Measurements from ENCODE around the gene SDC1.
A peak's percentile ranks its signal among the peaks of the same experiment; 100 is the strongest.

The SDC1 gene

DNA sequence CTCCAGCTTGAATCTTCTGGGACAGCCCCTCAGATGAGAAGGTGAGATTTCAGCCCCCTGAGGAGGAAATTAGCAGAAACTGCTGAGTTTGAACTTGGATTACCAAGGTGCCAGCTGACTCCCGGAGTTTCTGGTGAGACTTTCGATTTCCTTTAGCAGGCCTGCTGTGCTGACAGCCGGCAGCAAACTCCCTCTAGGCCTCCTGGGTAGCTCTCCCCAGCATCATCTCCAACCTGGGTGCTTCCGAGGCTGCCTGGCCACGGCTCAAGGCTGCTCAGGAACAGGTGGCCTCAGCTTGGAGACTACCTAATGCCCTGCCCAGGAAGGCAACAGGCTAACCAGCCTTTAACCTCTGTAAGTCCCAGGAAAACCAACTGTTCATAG is 16.5 kb downstream of the SDC1 start:
- Histone ChIP-seq H3K27me3 (ENCODE audit: control insufficient read depth in 2 of 2, insufficient read depth in 2 of 2, low read length in 2 of 2) (no peaks in the 10 kb centered on the region), H3K4me3 (ENCODE audit: low read length in 2 of 2) (no peak overlapping the region), H3K9ac (ENCODE audit: low read depth in 1 of 2, low read length in 2 of 2) (peak overlapping the region in 1 of 2 donors; percentile 31), H3K36me3 (ENCODE audit: control insufficient read depth in 2 of 2, insufficient read depth in 2 of 2, low read length in 2 of 2) (peaks cover 10 to 13% of the 10 kb centered on the region in 2 donors), H3K27ac (ENCODE audit: low read depth in 2 of 2, low read length in 2 of 2) (peak overlapping the region; percentile 52 to 69), H3K9me3 (ENCODE audit: control insufficient read depth in 2 of 2, low read length in 2 of 2) (no peaks in the 10 kb centered on the region), H3K4me1 (ENCODE audit: control insufficient read depth in 2 of 2, insufficient read depth in 2 of 2, low read length in 2 of 2) (peaks cover 15 to 40% of the 10 kb centered on the region in 2 donors)

DNA sequence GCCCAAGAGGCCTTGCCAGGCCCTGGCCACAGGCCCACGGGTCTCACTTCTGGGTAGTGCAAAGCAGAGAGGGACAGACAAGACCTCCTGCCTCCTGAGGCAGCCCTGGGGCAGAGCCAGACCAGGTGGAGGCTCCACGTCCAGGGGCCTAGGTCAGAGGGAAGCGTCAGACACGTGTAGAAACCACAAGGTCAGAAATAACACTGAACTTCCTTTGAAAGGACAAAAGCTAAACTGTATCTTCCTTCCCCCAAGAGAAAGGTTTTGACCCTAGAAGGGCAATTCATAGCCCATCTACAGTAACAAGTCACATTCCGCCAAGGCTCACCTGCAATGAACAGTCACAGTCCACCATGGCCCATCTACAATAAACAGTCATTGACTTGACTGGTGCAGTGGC is 17.9 kb downstream of the SDC1 start:
- H3K9ac ChIP-seq (ENCODE audit: low read depth in 1 of 2, low read length in 2 of 2) = no peak overlapping the region
- H3K4me1 ChIP-seq (ENCODE audit: control insufficient read depth in 2 of 2, insufficient read depth in 2 of 2, low read length in 2 of 2) = peaks cover 9 to 33% of the 10 kb centered on the region in 2 donors

DNA sequence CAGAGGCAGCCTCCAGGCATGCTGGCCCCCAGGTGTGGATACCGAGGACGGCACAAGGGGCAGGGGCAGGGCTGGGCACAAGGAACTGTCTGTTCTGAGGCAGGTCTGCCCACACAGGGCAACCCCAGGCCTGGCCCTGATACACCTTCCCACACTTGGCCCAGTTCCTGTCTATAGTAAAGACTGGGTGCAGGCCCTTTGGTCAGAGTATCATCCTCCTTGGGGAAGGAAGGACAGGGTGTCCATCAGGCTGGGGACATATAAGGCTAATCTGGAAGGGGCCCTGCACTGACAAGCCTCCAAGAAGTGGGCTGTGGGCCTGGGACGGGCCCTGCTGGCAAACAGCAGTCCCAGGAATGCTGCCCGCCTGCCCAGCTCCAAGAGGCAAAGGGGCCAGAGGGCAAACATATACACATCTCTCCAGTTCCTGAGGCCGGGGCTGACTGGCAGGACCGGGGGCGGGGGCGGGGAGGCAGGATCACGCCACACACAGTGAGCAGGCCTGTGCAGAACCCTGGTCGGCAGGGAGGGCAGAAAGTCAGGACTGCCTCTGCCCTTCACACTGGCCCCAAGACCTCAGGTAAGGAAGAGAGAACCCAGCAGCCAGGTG is 18.9 kb downstream of the SDC1 start:
- H3K27ac ChIP-seq (ENCODE audit: low read depth in 2 of 2, low read length in 2 of 2) = peak overlapping the region in 1 of 2 donors; percentile 61
- no peak overlapping the region for H3K9ac ChIP-seq (ENCODE audit: low read depth in 1 of 2, low read length in 2 of 2)
- H3K27me3 ChIP-seq (ENCODE audit: control insufficient read depth in 2 of 2, insufficient read depth in 2 of 2, low read length in 2 of 2) = no peaks in the 10 kb centered on the region
- no peak overlapping the region for H3K4me3 ChIP-seq (ENCODE audit: low read length in 2 of 2)
- peaks cover 28% of the 10 kb centered on the region in 2 donors for H3K36me3 ChIP-seq (ENCODE audit: control insufficient read depth in 2 of 2, insufficient read depth in 2 of 2, low read length in 2 of 2)
- H3K4me1 ChIP-seq (ENCODE audit: control insufficient read depth in 2 of 2, insufficient read depth in 2 of 2, low read length in 2 of 2) = peaks cover 9 to 33% of the 10 kb centered on the region in 2 donors
- no peaks in the 10 kb centered on the region for H3K9me3 ChIP-seq (ENCODE audit: control insufficient read depth in 2 of 2, low read length in 2 of 2)

More for the DNA sequence above, 17.9 kb downstream of the SDC1 start:
- Histone ChIP-seq H3K27ac (ENCODE audit: low read depth in 2 of 2, low read length in 2 of 2) (peak overlapping the region in 1 of 2 donors; percentile 69), H3K36me3 (ENCODE audit: control insufficient read depth in 2 of 2, insufficient read depth in 2 of 2, low read length in 2 of 2) (peaks cover 24 to 26% of the 10 kb centered on the region in 2 donors), H3K4me3 (ENCODE audit: low read length in 2 of 2) (no peak overlapping the region), H3K9me3 (ENCODE audit: control insufficient read depth in 2 of 2, low read length in 2 of 2) (no peaks in the 10 kb centered on the region), H3K27me3 (ENCODE audit: control insufficient read depth in 2 of 2, insufficient read depth in 2 of 2, low read length in 2 of 2) (no peaks in the 10 kb centered on the region)

DNA sequence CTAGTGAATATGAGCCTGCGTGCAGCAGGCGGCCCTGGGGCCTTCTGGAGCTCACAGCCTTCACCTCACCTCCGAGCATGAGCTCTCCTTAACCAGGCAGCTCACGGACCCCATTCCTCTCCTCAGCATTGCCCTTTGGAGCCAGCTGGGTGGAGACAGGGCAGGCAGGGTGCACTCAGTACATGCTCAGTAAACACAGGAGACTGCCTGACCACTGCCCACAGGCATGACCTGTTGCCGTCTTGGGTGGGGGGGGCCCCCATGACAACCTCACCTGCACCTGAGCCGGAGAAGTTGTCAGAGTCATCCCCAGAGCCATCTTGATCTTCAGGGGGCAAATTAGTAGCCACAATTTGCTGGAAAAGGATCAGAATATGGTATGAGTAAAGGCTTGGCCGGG is 19.9 kb downstream of the SDC1 start:
- Histone ChIP-seq H3K4me1 (ENCODE audit: control insufficient read depth in 2 of 2, insufficient read depth in 2 of 2, low read length in 2 of 2) (peaks cover 9 to 30% of the 10 kb centered on the region in 2 donors), H3K4me3 (ENCODE audit: low read length in 2 of 2) (no peak overlapping the region), H3K27me3 (ENCODE audit: control insufficient read depth in 2 of 2, insufficient read depth in 2 of 2, low read length in 2 of 2) (no peaks in the 10 kb centered on the region), H3K9ac (ENCODE audit: low read depth in 1 of 2, low read length in 2 of 2) (no peak overlapping the region), H3K9me3 (ENCODE audit: control insufficient read depth in 2 of 2, low read length in 2 of 2) (no peaks in the 10 kb centered on the region), H3K36me3 (ENCODE audit: control insufficient read depth in 2 of 2, insufficient read depth in 2 of 2, low read length in 2 of 2) (peaks cover 28 to 31% of the 10 kb centered on the region in 2 donors), H3K27ac (ENCODE audit: low read depth in 2 of 2, low read length in 2 of 2) (peak overlapping the region in 1 of 2 donors; percentile 61)

DNA sequence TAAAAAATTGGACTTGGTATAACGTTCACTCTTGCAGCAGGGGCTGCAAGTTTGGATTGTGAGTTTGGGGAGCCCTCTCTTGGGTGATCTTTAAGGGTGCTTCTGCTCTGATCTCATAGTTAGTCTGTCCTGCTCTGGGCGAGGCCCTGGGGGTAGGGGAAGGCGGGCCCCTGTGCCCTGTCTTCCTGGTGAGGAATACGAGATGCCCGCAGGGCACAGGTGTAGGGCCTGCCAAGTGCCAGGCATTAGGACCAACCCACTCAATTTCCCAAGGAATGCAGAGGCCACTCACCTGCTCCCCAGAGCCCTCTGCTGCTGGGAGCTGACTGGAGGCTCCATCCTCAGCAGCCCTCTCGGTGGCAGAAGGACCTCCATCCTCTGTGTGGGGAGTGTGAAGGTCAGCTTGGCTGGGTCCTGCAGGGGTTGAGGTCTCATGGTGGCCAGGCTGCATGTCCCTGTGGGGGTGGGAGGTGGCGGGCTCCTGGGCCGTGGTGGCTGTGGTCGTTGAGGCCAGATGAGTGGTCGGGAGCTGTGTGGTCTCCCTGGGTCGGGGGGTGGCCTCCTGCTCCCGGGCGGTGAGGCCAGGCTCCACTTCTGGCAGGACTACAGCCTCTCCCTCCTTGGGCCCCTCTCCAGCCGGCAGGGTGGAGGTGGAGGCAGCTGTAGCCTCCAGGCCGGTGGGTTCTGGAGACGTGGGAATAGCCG is 21.3 kb downstream of the SDC1 start:
- Histone ChIP-seq H3K36me3 (ENCODE audit: control insufficient read depth in 2 of 2, insufficient read depth in 2 of 2, low read length in 2 of 2) (peaks cover 28 to 31% of the 10 kb centered on the region in 2 donors), H3K4me1 (ENCODE audit: control insufficient read depth in 2 of 2, insufficient read depth in 2 of 2, low read length in 2 of 2) (peaks cover 16 to 30% of the 10 kb centered on the region in 2 donors)

DNA sequence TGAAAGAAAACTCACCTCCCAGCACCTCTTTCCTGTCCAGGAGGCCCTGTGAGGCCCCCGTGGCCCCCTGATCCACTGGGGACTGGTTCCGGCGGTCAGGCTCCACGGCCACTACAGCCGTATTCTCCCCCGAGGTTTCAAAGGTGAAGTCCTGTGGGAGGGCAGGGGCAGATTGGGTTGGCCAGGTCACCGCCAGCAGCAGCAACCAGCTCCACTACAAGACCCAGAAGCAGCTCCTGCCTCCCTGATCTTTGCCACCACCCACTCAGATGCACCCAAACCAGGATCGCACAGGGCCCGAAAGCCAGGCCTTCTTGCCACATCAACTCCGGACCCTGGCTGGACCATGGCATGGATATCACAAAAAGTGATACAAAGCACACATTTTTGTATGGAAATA is 21.9 kb downstream of the SDC1 start:
- H3K27me3 ChIP-seq (ENCODE audit: control insufficient read depth in 2 of 2, insufficient read depth in 2 of 2, low read length in 2 of 2) = no peaks in the 10 kb centered on the region
- peaks cover 20 to 32% of the 10 kb centered on the region in 2 donors for H3K4me1 ChIP-seq (ENCODE audit: control insufficient read depth in 2 of 2, insufficient read depth in 2 of 2, low read length in 2 of 2)
- no peak overlapping the region for H3K9ac ChIP-seq (ENCODE audit: low read depth in 1 of 2, low read length in 2 of 2)
- H3K27ac ChIP-seq (ENCODE audit: low read depth in 2 of 2, low read length in 2 of 2) = no peak overlapping the region
- H3K36me3 ChIP-seq (ENCODE audit: control insufficient read depth in 2 of 2, insufficient read depth in 2 of 2, low read length in 2 of 2) = peaks cover 28 to 31% of the 10 kb centered on the region in 2 donors
- no peak overlapping the region for H3K4me3 ChIP-seq (ENCODE audit: low read length in 2 of 2)
- no peaks in the 10 kb centered on the region for H3K9me3 ChIP-seq (ENCODE audit: control insufficient read depth in 2 of 2, low read length in 2 of 2)

More for the DNA sequence above, 21.3 kb downstream of the SDC1 start:
- H3K9ac ChIP-seq (ENCODE audit: low read depth in 1 of 2, low read length in 2 of 2) = no peak overlapping the region
- no peaks in the 10 kb centered on the region for H3K27me3 ChIP-seq (ENCODE audit: control insufficient read depth in 2 of 2, insufficient read depth in 2 of 2, low read length in 2 of 2)
- no peak overlapping the region for H3K27ac ChIP-seq (ENCODE audit: low read depth in 2 of 2, low read length in 2 of 2)
- H3K9me3 ChIP-seq (ENCODE audit: control insufficient read depth in 2 of 2, low read length in 2 of 2) = no peaks in the 10 kb centered on the region
- H3K4me3 ChIP-seq (ENCODE audit: low read length in 2 of 2) = no peak overlapping the region

DNA sequence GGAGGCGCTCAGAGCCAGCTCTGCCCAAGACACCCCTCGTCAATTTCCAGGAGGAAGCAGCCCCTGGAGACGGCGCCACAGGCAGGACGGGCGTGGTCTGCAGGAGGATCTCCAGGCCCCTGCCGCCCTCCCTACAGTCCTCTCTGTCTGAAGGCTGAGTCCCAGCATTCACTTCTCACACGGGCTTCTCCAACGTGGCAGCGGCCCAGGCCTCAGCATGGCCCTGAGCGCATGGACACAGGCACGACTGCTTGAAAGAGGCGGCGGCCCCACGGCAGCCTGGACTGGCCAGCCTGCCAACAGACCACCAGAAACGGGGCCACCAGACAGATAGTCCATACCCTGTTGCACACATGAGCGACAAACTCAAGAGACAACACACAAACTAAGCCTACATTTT is 23.3 kb downstream of the SDC1 start:
- Histone ChIP-seq H3K9me3 (ENCODE audit: control insufficient read depth in 2 of 2, low read length in 2 of 2) (no peaks in the 10 kb centered on the region), H3K4me1 (ENCODE audit: control insufficient read depth in 2 of 2, insufficient read depth in 2 of 2, low read length in 2 of 2) (peaks cover 29 to 37% of the 10 kb centered on the region in 2 donors), H3K36me3 (ENCODE audit: control insufficient read depth in 2 of 2, insufficient read depth in 2 of 2, low read length in 2 of 2) (peaks cover 28 to 31% of the 10 kb centered on the region in 2 donors), H3K9ac (ENCODE audit: low read depth in 1 of 2, low read length in 2 of 2) (no peak overlapping the region), H3K27ac (ENCODE audit: low read depth in 2 of 2, low read length in 2 of 2) (no peak overlapping the region), H3K4me3 (ENCODE audit: low read length in 2 of 2) (no peak overlapping the region), H3K27me3 (ENCODE audit: control insufficient read depth in 2 of 2, insufficient read depth in 2 of 2, low read length in 2 of 2) (no peaks in the 10 kb centered on the region)

DNA sequence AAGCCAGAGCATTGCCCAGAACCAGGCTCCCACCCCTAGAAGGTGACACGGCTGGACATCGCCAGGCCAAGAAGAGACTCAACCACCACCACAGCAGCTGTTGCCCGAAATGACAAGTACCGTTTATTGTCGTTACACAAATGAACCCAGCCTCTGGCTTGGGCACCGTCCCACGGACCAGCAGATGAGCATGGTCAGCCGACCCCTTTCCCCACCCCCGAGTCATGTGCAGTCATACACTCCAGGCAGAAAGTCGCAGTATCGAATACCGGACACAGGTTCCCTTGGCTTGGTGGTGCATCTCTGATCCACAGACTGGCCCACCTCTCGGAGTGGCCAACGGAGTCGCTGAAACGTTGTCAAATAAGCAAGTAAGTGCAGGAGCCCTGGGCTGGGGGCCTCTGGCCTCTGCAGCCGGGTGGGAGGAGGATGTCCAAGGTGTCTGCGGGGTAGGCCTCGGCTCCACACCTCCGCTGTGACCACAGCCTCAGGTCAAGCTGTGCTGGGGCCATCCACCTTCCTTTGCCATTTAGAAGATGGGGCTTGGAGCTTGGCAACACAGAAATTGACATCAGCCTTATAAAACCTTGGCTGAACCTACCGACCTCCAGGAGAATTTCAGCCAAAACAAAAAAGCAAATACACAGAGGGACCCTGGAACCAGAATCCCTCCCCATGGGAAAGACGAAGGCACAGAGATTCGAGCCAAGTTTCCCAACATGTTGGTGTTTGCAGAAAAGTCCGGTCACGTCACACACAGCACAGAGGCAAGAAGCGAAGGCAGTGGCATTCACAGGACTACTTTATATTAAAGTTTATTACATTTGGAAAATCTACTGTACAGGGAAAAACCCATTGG is 24.0 kb downstream of the SDC1 start:
- Histone ChIP-seq H3K27ac (ENCODE audit: low read depth in 2 of 2, low read length in 2 of 2) (no peak overlapping the region), H3K27me3 (ENCODE audit: control insufficient read depth in 2 of 2, insufficient read depth in 2 of 2, low read length in 2 of 2) (no peaks in the 10 kb centered on the region), H3K36me3 (ENCODE audit: control insufficient read depth in 2 of 2, insufficient read depth in 2 of 2, low read length in 2 of 2) (peaks cover 28 to 31% of the 10 kb centered on the region in 2 donors), H3K4me1 (ENCODE audit: control insufficient read depth in 2 of 2, insufficient read depth in 2 of 2, low read length in 2 of 2) (peaks cover 35% of the 10 kb centered on the region in 2 donors), H3K9me3 (ENCODE audit: control insufficient read depth in 2 of 2, low read length in 2 of 2) (no peaks in the 10 kb centered on the region), H3K9ac (ENCODE audit: low read depth in 1 of 2, low read length in 2 of 2) (no peak overlapping the region), H3K4me3 (ENCODE audit: low read length in 2 of 2) (no peak overlapping the region)

DNA sequence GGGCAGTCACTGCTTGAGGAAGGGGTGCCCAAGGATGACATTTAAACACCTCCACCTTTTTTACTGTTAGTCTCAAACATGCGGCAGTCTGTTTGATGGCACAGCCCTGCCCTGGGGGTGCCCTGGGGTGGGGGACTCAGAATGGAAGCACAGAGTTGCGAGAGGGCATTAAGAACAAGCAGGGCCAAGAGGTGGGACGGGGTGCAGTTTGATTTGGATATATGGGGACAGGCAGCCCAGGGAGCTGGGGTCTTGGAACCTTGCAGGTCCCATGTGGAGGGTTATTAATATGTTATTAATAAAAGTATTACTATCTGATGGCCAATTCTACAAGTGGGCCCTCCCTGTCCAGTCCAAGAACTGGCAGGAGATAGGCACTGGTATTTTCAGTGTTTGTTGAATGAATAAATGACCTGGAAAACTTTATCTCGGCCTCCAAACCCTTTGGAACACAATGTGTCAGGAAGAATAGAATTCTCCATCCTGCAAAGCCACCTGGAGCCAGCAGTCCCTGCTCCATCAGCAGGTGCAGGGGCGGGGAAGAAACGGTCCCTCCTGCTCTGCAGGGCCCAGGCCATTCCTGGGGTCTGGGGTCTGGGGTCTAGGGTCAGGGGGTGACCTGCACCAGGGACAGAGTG is 25.2 kb downstream of the SDC1 start:
- Histone ChIP-seq H3K4me3 (ENCODE audit: low read length in 2 of 2) (no peak overlapping the region), H3K27ac (ENCODE audit: low read depth in 2 of 2, low read length in 2 of 2) (no peak overlapping the region), H3K9ac (ENCODE audit: low read depth in 1 of 2, low read length in 2 of 2) (no peak overlapping the region), H3K36me3 (ENCODE audit: control insufficient read depth in 2 of 2, insufficient read depth in 2 of 2, low read length in 2 of 2) (peaks cover 28% of the 10 kb centered on the region in 2 donors), H3K27me3 (ENCODE audit: control insufficient read depth in 2 of 2, insufficient read depth in 2 of 2, low read length in 2 of 2) (no peaks in the 10 kb centered on the region), H3K4me1 (ENCODE audit: control insufficient read depth in 2 of 2, insufficient read depth in 2 of 2, low read length in 2 of 2) (peaks cover 34 to 45% of the 10 kb centered on the region in 2 donors), H3K9me3 (ENCODE audit: control insufficient read depth in 2 of 2, low read length in 2 of 2) (no peaks in the 10 kb centered on the region)
